Lower lobe of right lung (tissue), 2 donors: ENCODE results near the gene ANKRD16. TPM values are rescaled to one million over a fixed set of nuclear protein-coding genes. Genes with fewer than 3 reads are reported as not detected.

Experiments
- ATAC-seq, 2 donors: fragments of 200-7000 bp; cut with Tn5 transposase; one replicate each; pipeline ENCODE4 v1.9.1; 2020 to 2022; ENCODE audit warnings: mild to moderate bottlenecking in 2 of 2, moderate library complexity in 2 of 2
- DNase-seq: peaks from one replicate; pipeline ENCODE4 v3.0.0-alpha.2; 2020
- H3K27ac ChIP-seq: fragments of 200-600 bp; one replicate; pipeline ENCODE4 v1.8.0; 2022
- H3K27me3 ChIP-seq: fragments of 200-600 bp; one replicate; pipeline ENCODE4 v1.8.0; 2022; ENCODE audit warnings: low read depth
- H3K36me3 ChIP-seq: fragments of 200-600 bp; one replicate; pipeline ENCODE4 v1.8.0; 2022; ENCODE audit warnings: mild to moderate bottlenecking
- H3K4me1 ChIP-seq: fragments of 200-600 bp; one replicate; pipeline ENCODE4 v1.8.0; 2022
- H3K4me3 ChIP-seq: fragments of 200-600 bp; one replicate; pipeline ENCODE4 v1.8.0; 2022; ENCODE audit warnings: mild to moderate bottlenecking
- H3K9me3 ChIP-seq: fragments of 200-600 bp; one replicate; pipeline ENCODE4 v1.8.0; 2022
- CTCF ChIP-seq: fragments of 200-600 bp; IDR thresholded peaks from one replicate; pipeline ENCODE4 v1.8.0; 2022; ENCODE audit warnings: antibody characterized with exemption, mild to moderate bottlenecking
- intact Hi-C: fragments of 100-400 bp; cut with DNase I; formaldehyde crosslinking; loops from one replicate; pipeline ENCODE4 v1.11.0; 2022
- total RNA-seq: library from RNA; stranded (reverse); fragmentation: NEBNext Ultra II Directional; extraction: Animal tissue kit (Norgen Biotek cat#: 25700); gene quantifications from one replicate; pipeline ENCODE4 v1.2.1, GENCODE V29; 2021
- donor health status: DM: no; HTN: yes; CAD: no; lungs with severe emphysema.

Gene ANKRD16
- total RNA-seq, 1 donor from 2014 or later: 5.6 TPM

DNA sequence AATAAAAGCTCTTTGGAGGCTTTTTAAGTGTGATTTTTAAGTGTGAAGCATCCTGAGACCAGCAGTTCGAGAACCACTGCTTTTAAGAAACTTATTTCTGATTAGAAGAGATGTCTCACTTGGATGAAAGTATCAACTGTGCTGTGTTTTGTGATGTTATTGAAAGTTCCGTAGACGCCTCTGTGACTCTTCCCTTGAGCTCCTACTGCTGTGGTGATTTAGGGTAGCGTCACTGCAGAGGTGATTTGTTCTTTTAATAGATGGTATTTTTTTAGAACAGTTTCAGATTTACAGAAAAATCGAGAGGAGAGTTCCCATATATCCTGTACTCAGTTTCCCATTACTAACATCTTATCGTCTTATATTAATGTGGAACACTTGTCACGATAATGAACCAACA, 29.9 kb upstream of the ANKRD16 start:
- intact Hi-C loops: no loop called here
- H3K4me1 ChIP-seq: no peaks in the 10 kb centered on the region
- DNase-seq (no peak), ATAC-seq (no peak)
- H3K36me3 ChIP-seq: peaks cover 100% of the 10 kb centered on the region
- no peaks in the 10 kb centered on the region for H3K9me3 ChIP-seq
- H3K27ac ChIP-seq: no peak overlapping the region
- no peak for TF ChIP-seq CTCF
- no peak overlapping the region for H3K4me3 ChIP-seq
- H3K27me3 ChIP-seq: no peaks in the 10 kb centered on the region

- Histone ChIP-seq H3K9me3 (no peaks in the 10 kb centered on the region), H3K27me3 (no peaks in the 10 kb centered on the region), H3K4me3 (no peak overlapping the region), H3K36me3 (peaks cover 100% of the 10 kb centered on the region), H3K4me1 (no peaks in the 10 kb centered on the region), H3K27ac (no peak overlapping the region)
- ATAC-seq: no peak
- intact Hi-C loops: no loop called here
- no peak for TF ChIP-seq CTCF
- no peak for DNase-seq
These were observed 29.1 kb upstream of the ANKRD16 start for GRCh38 chr10:5918763-5919162.

- intact Hi-C loops: no loop called here
- peaks cover 100% of the 10 kb centered on the region for H3K36me3 ChIP-seq
- H3K27ac ChIP-seq: no peak overlapping the region
- H3K27me3 ChIP-seq: no peaks in the 10 kb centered on the region
- no peak overlapping the region for H3K4me3 ChIP-seq
- TF ChIP-seq CTCF: no peak
- no peaks in the 10 kb centered on the region for H3K9me3 ChIP-seq
- ATAC-seq: no peak
- no peak for DNase-seq
- no peaks in the 10 kb centered on the region for H3K4me1 ChIP-seq
These were observed 27.6 kb upstream of the ANKRD16 start for GRCh38 chr10:5917305-5917704.

DNA sequence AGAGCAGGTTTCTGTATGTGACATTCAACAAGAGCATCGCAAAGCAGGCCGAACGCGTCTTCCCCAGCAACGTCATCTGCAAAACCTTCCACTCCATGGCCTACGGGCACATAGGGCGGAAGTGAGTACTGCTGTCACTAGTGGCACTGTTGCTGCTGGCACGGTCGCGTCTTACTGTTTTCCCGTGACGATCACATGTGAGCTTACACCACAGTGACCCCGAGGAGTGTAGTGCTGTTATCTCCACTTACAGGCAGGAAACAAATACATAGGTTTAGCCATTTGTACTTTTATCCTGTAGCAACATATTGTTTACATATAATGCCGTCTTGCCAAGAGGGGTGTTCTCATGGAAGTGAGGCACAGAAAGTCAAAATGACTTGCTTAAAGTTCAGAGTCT, 25.8 kb upstream of the ANKRD16 start:
- Histone ChIP-seq H3K4me3 (no peak overlapping the region), H3K36me3 (peaks cover 100% of the 10 kb centered on the region), H3K27me3 (no peaks in the 10 kb centered on the region), H3K9me3 (no peaks in the 10 kb centered on the region), H3K27ac (no peak overlapping the region), H3K4me1 (no peaks in the 10 kb centered on the region)
- no peak for DNase-seq
- ATAC-seq: no peak
- TF ChIP-seq CTCF: no peak
- intact Hi-C loops: no loop called here

- peaks cover 100% of the 10 kb centered on the region for H3K36me3 ChIP-seq
- intact Hi-C loops: no loop called here
- no peak for TF ChIP-seq CTCF
- H3K4me3 ChIP-seq: no peak overlapping the region
- H3K4me1 ChIP-seq: no peaks in the 10 kb centered on the region
- ATAC-seq (no peak), DNase-seq (no peak)
- no peaks in the 10 kb centered on the region for H3K9me3 ChIP-seq
- no peak overlapping the region for H3K27ac ChIP-seq
- no peaks in the 10 kb centered on the region for H3K27me3 ChIP-seq
These were observed 24.0 kb upstream of the ANKRD16 start for GRCh38 chr10:5913736-5914135.

DNA sequence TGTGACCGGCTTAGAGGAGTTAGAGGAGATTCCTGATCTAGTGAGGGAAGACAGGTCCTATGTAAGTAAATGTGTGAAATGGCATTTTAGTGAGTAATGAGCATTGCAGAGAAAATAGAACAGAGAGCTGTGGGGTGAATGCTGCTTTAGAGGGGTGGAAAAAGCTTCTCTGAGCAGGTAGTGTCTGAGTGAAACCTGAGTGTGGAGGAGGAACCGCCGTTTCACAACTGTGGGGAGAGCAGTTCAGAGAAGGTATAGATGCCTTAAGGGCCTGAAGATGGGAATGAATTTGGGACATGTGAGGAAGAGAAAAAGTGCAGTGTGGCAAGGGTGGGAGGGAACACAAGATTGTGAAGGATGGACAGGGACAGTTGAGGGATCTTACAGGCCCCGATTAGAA, 22.0 kb upstream of the ANKRD16 start:
- H3K27me3 ChIP-seq: no peaks in the 10 kb centered on the region
- intact Hi-C loops: no loop called here
- ATAC-seq: no peak
- no peak overlapping the region for H3K27ac ChIP-seq
- no peaks in the 10 kb centered on the region for H3K4me1 ChIP-seq
- H3K4me3 ChIP-seq: no peak overlapping the region
- DNase-seq: no peak
- TF ChIP-seq CTCF: no peak
- H3K36me3 ChIP-seq: peaks cover 88% of the 10 kb centered on the region
- H3K9me3 ChIP-seq: no peaks in the 10 kb centered on the region
